ENCODE data around the gene TK1. TPM values are rescaled to one million over a fixed set of nuclear protein-coding genes. Genes with fewer than 3 reads are reported as not detected.

TK1 gene
- total RNA-seq, 1 experiment from 2014 or later: 153 TPM

DNA sequence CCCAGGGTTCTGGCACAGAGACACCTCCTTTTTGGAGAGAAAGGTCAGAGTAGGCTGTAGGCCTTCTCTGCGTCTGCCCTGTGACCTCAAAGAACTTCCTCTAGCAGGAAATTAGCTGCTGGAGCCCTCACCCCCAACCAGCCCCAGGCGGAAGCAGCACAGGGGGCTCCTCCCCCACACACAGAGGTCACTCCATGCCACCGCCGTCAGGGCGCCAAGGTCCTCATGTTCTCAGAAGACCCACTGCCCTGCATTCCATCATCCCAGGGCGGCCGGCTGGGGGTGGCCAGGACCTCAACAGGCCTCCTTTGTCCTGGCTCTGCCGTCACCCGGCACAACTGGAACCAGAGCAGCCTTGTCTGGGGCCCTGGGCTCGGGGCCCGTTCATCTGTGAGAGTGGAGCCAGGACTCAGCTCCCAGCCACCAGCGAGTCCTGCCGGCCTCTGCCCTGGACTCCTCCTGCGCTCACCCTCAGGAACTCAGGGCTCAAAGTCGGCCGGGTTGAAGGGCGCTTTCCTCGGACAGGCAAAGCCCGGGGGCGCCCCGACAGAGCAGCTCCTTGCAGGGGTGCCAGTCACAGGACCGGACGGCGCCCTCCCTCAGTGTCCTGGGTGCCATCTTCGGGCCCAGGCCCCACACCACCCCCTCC lies 59.5 kb downstream of the TK1 start:
- peaks cover 41% of the 10 kb centered on the region for H3K4me1 ChIP-seq (ENCODE audit: control insufficient read depth, insufficient read depth, low read length)
- intact Hi-C loops (cut with micrococcal nuclease; ENCODE audit: unreplicated experiment): no loop called here
- POLR2A ChIA-PET: no interaction called here

DNA sequence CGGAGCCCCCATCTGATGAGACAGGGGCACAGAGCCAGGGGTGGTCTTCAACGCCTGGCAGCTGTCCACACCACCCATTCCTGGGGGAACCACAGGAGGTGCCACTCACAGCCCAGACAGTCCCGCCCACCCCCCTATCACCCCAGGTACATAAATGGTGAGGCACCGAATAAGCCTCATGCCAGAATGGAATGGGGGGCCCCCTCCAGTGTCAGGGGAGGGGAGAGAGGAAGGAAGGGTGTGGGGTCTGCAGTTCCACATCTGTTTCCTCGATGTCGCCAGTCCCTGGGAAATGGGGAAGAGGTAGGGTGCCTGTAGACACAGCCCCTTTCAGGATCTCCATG lies 60.0 kb downstream of the TK1 start:
- in situ Hi-C loops (cut with HindIII; ENCODE audit: low pct_unique_long_range_greater_than_20kb, low sequenced_read_pairs): no loop called here
- no peak for ATAC-seq
- H3K27ac ChIP-seq (ENCODE audit: low read length): peak overlapping the region; percentile 76; the same call in 1 of the 2 replicates

More for the DNA sequence above, 59.5 kb downstream of the TK1 start:
- peak overlapping the region; percentile 73 to 75 for H3K4me3 ChIP-seq (ENCODE audit: low read depth in 2 of 2, low read length in 2 of 2)
- peak overlapping the region; percentile 76 for H3K27ac ChIP-seq (ENCODE audit: low read length)
- TF ChIP-seq, protein P1, sequence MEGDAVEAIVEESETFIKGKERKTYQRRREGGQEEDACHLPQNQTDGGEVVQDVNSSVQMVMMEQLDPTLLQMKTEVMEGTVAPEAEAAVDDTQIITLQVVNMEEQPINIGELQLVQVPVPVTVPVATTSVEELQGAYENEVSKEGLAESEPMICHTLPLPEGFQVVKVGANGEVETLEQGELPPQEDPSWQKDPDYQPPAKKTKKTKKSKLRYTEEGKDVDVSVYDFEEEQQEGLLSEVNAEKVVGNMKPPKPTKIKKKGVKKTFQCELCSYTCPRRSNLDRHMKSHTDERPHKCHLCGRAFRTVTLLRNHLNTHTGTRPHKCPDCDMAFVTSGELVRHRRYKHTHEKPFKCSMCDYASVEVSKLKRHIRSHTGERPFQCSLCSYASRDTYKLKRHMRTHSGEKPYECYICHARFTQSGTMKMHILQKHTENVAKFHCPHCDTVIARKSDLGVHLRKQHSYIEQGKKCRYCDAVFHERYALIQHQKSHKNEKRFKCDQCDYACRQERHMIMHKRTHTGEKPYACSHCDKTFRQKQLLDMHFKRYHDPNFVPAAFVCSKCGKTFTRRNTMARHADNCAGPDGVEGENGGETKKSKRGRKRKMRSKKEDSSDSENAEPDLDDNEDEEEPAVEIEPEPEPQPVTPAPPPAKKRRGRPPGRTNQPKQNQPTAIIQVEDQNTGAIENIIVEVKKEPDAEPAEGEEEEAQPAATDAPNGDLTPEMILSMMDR (IDR thresholded peaks at IDR 0.05): no peak
- TF ChIP-seq POLR2AphosphoS5 (IDR thresholded peaks at IDR 0.05; ENCODE audit: low read depth, low read length): no peak
- no peak for TF ChIP-seq TCF7L2 (IDR thresholded peaks at IDR 0.05; ENCODE audit: low read depth, low read length)
- no peak for TF ChIP-seq SIN3A (IDR thresholded peaks at IDR 0.05; ENCODE audit: borderline replicate concordance, insufficient read depth, low read depth, low read length)
- TF ChIP-seq, protein P2, sequence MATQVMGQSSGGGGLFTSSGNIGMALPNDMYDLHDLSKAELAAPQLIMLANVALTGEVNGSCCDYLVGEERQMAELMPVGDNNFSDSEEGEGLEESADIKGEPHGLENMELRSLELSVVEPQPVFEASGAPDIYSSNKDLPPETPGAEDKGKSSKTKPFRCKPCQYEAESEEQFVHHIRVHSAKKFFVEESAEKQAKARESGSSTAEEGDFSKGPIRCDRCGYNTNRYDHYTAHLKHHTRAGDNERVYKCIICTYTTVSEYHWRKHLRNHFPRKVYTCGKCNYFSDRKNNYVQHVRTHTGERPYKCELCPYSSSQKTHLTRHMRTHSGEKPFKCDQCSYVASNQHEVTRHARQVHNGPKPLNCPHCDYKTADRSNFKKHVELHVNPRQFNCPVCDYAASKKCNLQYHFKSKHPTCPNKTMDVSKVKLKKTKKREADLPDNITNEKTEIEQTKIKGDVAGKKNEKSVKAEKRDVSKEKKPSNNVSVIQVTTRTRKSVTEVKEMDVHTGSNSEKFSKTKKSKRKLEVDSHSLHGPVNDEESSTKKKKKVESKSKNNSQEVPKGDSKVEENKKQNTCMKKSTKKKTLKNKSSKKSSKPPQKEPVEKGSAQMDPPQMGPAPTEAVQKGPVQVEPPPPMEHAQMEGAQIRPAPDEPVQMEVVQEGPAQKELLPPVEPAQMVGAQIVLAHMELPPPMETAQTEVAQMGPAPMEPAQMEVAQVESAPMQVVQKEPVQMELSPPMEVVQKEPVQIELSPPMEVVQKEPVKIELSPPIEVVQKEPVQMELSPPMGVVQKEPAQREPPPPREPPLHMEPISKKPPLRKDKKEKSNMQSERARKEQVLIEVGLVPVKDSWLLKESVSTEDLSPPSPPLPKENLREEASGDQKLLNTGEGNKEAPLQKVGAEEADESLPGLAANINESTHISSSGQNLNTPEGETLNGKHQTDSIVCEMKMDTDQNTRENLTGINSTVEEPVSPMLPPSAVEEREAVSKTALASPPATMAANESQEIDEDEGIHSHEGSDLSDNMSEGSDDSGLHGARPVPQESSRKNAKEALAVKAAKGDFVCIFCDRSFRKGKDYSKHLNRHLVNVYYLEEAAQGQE (IDR thresholded peaks at IDR 0.05; ENCODE audit: insufficient read depth in 1 of 2, low read depth in 2 of 2, low read length in 1 of 2): no peak
- no TSS peak for BruUV-seq (replicated peaks)
- H3K9me3 ChIP-seq (ENCODE audit: control insufficient read depth, insufficient read depth, low read depth, low read length): no peaks in the 10 kb centered on the region
- no peaks in the 10 kb centered on the region for H3K27me3 ChIP-seq (ENCODE audit: control insufficient read depth, insufficient read depth, low read length)
- peaks cover 2% of the 10 kb centered on the region; the same call in 1 of the 2 replicates for H3K36me3 ChIP-seq (ENCODE audit: control insufficient read depth, insufficient read depth, low read length)
- in situ Hi-C loops (cut with HindIII; ENCODE audit: low pct_unique_long_range_greater_than_20kb, low sequenced_read_pairs): no loop called here
- ATAC-seq: peak; percentile 58
- CTCF ChIA-PET: interaction anchor here (0.9 kb wide), 2 partner anchors 11 to 44 kb away, joined by 3 read pairs; no protein-coding TSS in a partner anchor
- no peak for DNase-seq (ENCODE audit: low read depth, low spot score)

More for the DNA sequence above, 60.0 kb downstream of the TK1 start:
- TF ChIP-seq, protein P1 (IDR thresholded peaks at IDR 0.05): no peak
- no peak for TF ChIP-seq POLR2AphosphoS5 (IDR thresholded peaks at IDR 0.05; ENCODE audit: low read depth, low read length)
- TF ChIP-seq TCF7L2 (IDR thresholded peaks at IDR 0.05; ENCODE audit: low read depth, low read length): no peak
- TF ChIP-seq SIN3A (IDR thresholded peaks at IDR 0.05; ENCODE audit: borderline replicate concordance, insufficient read depth, low read depth, low read length): no peak
- TF ChIP-seq, protein P2 (IDR thresholded peaks at IDR 0.05; ENCODE audit: insufficient read depth in 1 of 2, low read depth in 2 of 2, low read length in 1 of 2): no peak
- ChIA-PET POLR2A (no interaction called here), CTCF (interaction anchor here (0.9 kb wide), 1 partner anchor 44 kb away, joined by 3 read pairs; no protein-coding TSS in a partner anchor)
- Histone ChIP-seq H3K9me3 (ENCODE audit: control insufficient read depth, insufficient read depth, low read depth, low read length) (no peaks in the 10 kb centered on the region), H3K4me1 (ENCODE audit: control insufficient read depth, insufficient read depth, low read length) (peaks cover 41% of the 10 kb centered on the region), H3K36me3 (ENCODE audit: control insufficient read depth, insufficient read depth, low read length) (peaks cover 2% of the 10 kb centered on the region; the same call in 1 of the 2 replicates), H3K27me3 (ENCODE audit: control insufficient read depth, insufficient read depth, low read length) (no peaks in the 10 kb centered on the region), H3K4me3 (ENCODE audit: low read depth in 2 of 2, low read length in 2 of 2) (peak overlapping the region in 1 of 2 experiments; percentile 73; a peak in 2 of 4 replicates)
- intact Hi-C loops (cut with micrococcal nuclease; ENCODE audit: unreplicated experiment): no loop called here
- BruUV-seq (replicated peaks): no TSS peak
- DNase-seq (ENCODE audit: low read depth, low spot score): no peak
